Testis (tissue), 3 donors: ENCODE measurements around the gene LRP1B. TPM values are rescaled to one million over a fixed set of nuclear protein-coding genes. Genes with fewer than 3 reads are reported as not detected.

ENCODE experiments used
- DNase-seq: peaks from one replicate; pipeline ENCODE4 v3.0.0-alpha.2; 2019
- H3K27ac ChIP-seq, 2 donors: fragments of 200-600 bp; sonication (generic); one replicate each; pipeline ENCODE4 v1.5.1; 2019
- H3K27me3 ChIP-seq: fragments of 200-600 bp; sonication (generic); one replicate; pipeline ENCODE4 v1.5.1; 2019
- H3K36me3 ChIP-seq: fragments of 200-600 bp; sonication (generic); one replicate; pipeline ENCODE4 v1.5.1; 2017; ENCODE audit warnings: low read depth; ENCODE audit errors: missing control alignments
- H3K4me1 ChIP-seq: fragments of 200-600 bp; sonication (generic); one replicate; pipeline ENCODE4 v1.5.1; 2019
- H3K4me3 ChIP-seq, 2 donors: fragments of 200-600 bp; sonication (generic); one replicate each; pipeline ENCODE4 v1.5.1; 2017 to 2019
- H3K9me3 ChIP-seq: fragments of 200-600 bp; sonication (generic); one replicate; pipeline ENCODE4 v1.5.1; 2017
- CTCF ChIP-seq, 3 experiments: fragments of 450-650 bp in 2 of 3; fragments of 200-600 bp in 1 of 3; sonication (generic) in 1 of 3; IDR thresholded peaks; one replicate each; pipeline ENCODE4 v1.5.1; 2016 to 2019; ENCODE audit warnings: antibody characterized with exemption in 3 of 3, mild to moderate bottlenecking in 2 of 3, moderate library complexity in 1 of 3
- POLR2A ChIP-seq: fragments of 450-650 bp; IDR thresholded peaks from one replicate; pipeline ENCODE4 v1.6.1; 2017; ENCODE audit warnings: antibody characterized with exemption, mild to moderate bottlenecking, moderate library complexity
- WGBS, 2 donors: methylation state at CpG; one replicate each; pipeline ENCODE4 v1.1.5; 2018; 5-methylcytosine and 5-hydroxymethylcytosine counted together
- intact Hi-C: fragments of 100-400 bp; cut with DNase I; formaldehyde crosslinking; loops from one replicate; pipeline ENCODE4 v1.15.1; 2023; ENCODE audit warnings: low total_unique reads
- polyA plus RNA-seq: library from polyadenylated mRNA; stranded (reverse); fragments of 350-450 nt; fragmentation: Illumina TruSeq; extraction: RNeasy Lipid Tissue Mini Kit (QIAGEN cat#74804); gene quantifications from one replicate; pipeline ENCODE4 v1.2.3, GENCODE V29; 2014; ENCODE audit warnings: low read depth, low replicate concordance; ENCODE audit not compliant: insufficient read depth
- total RNA-seq, 2 donors: library from RNA; depleted of rRNA; stranded (reverse); fragments of >200 nt; gene quantifications; one replicate each; pipeline ENCODE4 v1.2.3, GENCODE V29; 2016

Gene LRP1B
- total and polyA plus RNA-seq, 3 donors from 2014 or later, result 0.79 to 1.9 (median 0.84) TPM

GRCh38 chr2:141035846-141036420, 1094.9 kb downstream of the LRP1B start:
- no peak overlapping the region for H3K27ac ChIP-seq
- H3K4me3 ChIP-seq, result no peak overlapping the region
- WGBS, 2 donors, result 86 to 88% methylated on average over 4 of the region's 4 CpGs
- TF ChIP-seq CTCF (IDR thresholded peaks at IDR 0.05) (no peak), POLR2A (no peak)
- intact Hi-C loops, result no loop called here
- H3K4me1 ChIP-seq, result no peaks in the 10 kb centered on the region
- no peaks in the 10 kb centered on the region for H3K27me3 ChIP-seq
- no peaks in the 10 kb centered on the region for H3K9me3 ChIP-seq
- H3K36me3 ChIP-seq, result no peaks in the 10 kb centered on the region
- DNase-seq, result no peak

- intact Hi-C loops, result no loop called here
- H3K4me1 ChIP-seq, result no peaks in the 10 kb centered on the region
- no peaks in the 10 kb centered on the region for H3K36me3 ChIP-seq
- no peak overlapping the region for H3K27ac ChIP-seq
- DNase-seq, result no peak
- no peaks in the 10 kb centered on the region for H3K27me3 ChIP-seq
- no peak overlapping the region for H3K4me3 ChIP-seq
- no peaks in the 10 kb centered on the region for H3K9me3 ChIP-seq
- no peak for TF ChIP-seq POLR2A
- no peak for TF ChIP-seq CTCF (IDR thresholded peaks at IDR 0.05)
- WGBS, 2 donors, result 85 to 88% methylated on average over 6 of the region's 6 CpGs
Measured at GRCh38 chr2:141029428-141030078, 1101.3 kb downstream of the LRP1B start.

GRCh38 chr2:141027221-141027620, 1103.6 kb downstream of the LRP1B start:
- H3K4me3 ChIP-seq, result no peak overlapping the region
- no peak for DNase-seq
- H3K27ac ChIP-seq, result no peak overlapping the region
- H3K4me1 ChIP-seq, result no peaks in the 10 kb centered on the region
- TF ChIP-seq CTCF (IDR thresholded peaks at IDR 0.05), result no peak
- no peak for TF ChIP-seq POLR2A
- no peaks in the 10 kb centered on the region for H3K27me3 ChIP-seq
- intact Hi-C loops, result no loop called here
- no peaks in the 10 kb centered on the region for H3K36me3 ChIP-seq
- no peaks in the 10 kb centered on the region for H3K9me3 ChIP-seq
- WGBS, 2 donors, result 86 to 91% methylated on average over 1 of the region's 1 CpG

- DNase-seq, result no peak
- TF ChIP-seq POLR2A (no peak), CTCF (IDR thresholded peaks at IDR 0.05) (no peak)
- H3K9me3 ChIP-seq, result no peaks in the 10 kb centered on the region
- 88 to 95% methylated on average over 1 of the region's 1 CpG for WGBS, 2 donors
- H3K4me3 ChIP-seq, result no peak overlapping the region
- H3K27ac ChIP-seq, result no peak overlapping the region
- intact Hi-C loops, result no loop called here
- no peaks in the 10 kb centered on the region for H3K4me1 ChIP-seq
- no peaks in the 10 kb centered on the region for H3K27me3 ChIP-seq
- no peaks in the 10 kb centered on the region for H3K36me3 ChIP-seq
Measured at GRCh38 chr2:141021611-141022010, 1109.2 kb downstream of the LRP1B start.

- Histone ChIP-seq H3K9me3 (no peaks in the 10 kb centered on the region), H3K27ac (no peak overlapping the region), H3K4me1 (no peaks in the 10 kb centered on the region), H3K27me3 (no peaks in the 10 kb centered on the region), H3K4me3 (no peak overlapping the region), H3K36me3 (no peaks in the 10 kb centered on the region)
- TF ChIP-seq CTCF (IDR thresholded peaks at IDR 0.05), result no peak
- TF ChIP-seq POLR2A, result no peak
- intact Hi-C loops, result no loop called here
- WGBS, 2 donors, result 88 to 94% methylated on average over 1 of the region's 1 CpG
- DNase-seq, result no peak
Measured at GRCh38 chr2:141021109-141021508, 1109.7 kb downstream of the LRP1B start.
